IPS-NIHi7 (cell line): ENCODE measurements around the gene MKNK1.
A peak's percentile ranks its signal among the peaks of the same experiment; 100 is the strongest.
"Not testable (repeated sequence)": the region's sequence is repeated elsewhere in the genome, so short reads cannot be mapped to it uniquely, and the experiment has no call there.

Experiments used
- DNase-seq: peaks from one replicate; pipeline ENCODE4 v3.0.0; 2012; ENCODE audit warnings: mixed read lengths; ENCODE audit errors: extremely low spot score

The MKNK1 gene

DNA sequence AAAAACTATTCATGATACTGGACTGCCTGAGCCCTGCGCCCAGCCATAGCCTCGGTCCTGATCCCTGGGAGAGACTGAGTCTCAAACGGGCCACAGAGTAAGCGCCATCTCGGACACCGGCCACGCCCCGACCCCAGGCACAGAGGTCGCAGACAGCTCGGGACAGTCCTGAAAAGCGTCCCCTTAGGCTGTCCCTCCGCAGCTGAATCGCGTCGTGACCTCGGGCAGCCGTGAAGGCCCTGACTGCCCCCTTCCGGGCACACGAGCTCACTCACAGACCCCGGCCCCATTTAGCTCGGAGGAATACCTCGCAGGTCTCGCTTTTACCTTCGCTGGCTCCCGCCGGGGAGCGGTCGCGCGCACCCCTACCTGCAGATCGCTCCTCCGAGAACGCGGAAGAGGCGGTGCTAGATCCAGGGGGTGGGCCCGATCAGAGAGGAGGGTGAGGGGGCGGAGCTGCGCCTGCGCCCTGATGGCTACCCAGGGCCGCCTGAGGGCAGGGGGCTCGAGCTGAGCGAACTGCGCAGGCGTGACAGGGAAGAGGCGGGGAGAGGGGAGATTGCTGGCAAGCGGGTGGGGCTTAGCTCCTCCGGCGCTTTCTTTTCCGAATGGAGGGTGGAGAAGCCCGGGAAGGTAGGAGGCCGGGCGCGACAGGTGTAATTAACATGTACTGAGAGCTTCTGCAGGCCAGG is at the start of gene MKNK1:
Gene MKNK1, minus strand, starts transcription at position 411 of the 692 bp plus-strand sequence. CDS start 20,941 bp downstream, outside the sequence.
- peak; percentile 100 for DNase-seq

DNA sequence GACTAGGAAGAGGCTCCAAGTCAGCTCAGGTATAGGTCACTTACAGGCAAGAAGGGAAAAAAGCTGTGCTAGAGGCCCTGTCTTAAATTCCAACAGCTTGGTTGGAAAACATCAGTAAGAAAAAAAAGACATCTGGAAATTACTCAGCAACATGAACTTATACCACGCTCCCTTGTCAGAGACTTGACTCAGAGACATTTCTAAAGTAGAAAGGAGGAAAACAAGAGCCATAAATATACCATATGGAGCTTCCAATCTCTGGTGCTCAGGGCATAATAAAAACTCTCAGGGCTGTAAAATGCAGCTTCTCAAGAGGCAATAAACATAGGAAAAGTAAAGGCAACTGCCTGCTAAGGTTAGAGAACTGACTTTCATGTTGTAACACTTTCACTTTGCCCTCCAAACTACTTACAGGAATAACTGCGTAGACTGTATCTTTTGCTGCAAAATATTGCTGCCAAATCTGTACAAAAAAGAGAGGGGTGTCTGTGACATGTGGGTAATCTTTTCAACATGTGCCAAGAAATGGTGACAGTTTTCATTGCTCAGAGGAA is 49.4 kb upstream of the MKNK1 start:
- DNase-seq = no peak

DNA sequence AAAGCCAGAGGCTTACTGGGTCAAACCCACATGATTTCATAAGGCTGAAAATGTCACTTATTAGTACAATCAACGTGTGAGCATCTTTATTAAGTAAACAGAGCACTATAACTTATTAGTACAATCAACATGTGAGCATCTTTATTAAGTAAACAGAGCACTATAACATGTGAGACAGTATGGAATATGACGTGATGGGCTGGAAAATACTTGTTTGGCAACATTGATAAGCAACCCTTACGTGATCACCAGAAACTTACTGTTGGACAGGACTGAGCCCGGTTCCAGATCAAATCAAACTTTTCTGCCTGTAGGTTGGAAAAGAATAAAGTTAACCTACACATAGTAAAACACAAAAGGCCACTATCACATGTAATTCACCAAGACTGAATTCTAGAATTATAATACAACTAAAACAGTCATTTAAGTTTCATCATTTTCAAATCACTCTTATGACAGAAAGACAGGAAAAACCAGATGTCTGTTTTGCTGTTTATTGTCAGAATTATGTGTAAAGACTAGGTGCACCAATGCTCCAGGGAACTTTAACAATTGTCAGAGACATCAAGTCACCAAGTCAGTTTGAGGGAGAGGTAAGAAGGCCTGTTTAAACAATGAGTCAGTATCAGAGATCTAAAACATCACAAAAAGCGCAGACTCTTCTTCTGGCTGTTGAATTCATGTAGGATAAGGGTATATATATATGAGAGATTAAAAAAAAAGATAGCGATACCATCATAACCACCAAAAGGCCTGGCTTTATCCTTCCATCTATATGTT is 48.4 kb upstream of the MKNK1 start:
- no peak for DNase-seq

DNA sequence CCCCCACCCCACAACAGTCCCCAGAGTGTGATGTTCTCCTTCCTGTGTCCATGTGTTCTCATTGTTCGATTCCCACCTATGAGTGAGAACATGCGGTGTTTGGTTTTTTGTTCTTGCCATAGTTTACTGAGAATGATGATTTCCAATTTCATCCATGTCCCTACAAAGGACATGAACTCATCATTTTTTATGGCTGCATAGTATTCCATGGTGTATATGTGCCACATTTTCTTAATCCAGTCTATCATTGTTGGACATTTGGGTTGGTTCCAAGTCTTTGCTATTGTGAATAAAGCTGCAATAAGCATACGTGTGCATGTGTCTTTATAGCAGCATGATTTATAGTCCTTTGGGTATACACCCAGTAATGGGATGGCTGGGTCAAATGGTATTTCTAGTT is 47.1 kb upstream of the MKNK1 start:
- DNase-seq = not testable (repeated sequence)

DNA sequence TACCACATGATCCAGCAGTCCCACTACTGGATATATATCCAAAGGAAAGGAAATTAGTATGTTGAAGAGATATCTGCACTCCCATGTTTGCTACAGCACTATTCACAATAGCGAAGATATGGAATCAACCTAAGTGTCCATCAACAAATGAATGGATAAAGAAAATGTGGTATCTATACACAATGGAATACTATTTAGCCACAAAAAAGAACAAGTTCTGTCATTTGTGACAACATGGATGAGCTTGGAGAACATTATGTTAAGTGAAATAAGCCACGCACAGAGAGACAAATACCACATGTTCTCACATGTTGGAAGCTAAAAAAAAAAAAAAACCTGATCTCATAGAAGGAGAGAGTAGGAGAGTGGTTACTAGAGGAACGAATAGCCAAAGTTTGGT is 46.4 kb upstream of the MKNK1 start:
- no peak for DNase-seq

DNA sequence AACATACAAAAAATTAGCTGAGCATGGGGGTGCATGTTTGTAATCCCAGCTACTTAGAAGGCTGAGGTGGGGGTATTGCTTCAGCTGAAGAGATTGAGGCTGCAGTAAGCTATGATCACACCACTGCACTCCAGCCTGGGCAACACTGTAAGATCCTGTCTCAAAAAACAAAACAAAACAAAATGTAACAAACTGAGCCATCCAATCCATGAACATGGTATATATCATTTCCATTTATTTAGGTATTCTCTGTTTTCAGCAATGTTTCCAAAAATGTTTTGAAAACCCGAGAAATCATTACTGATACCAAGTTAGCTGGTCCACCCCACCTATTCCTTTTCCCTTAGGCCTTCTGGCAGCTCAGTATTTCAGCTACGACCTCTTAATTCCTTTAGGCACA is 45.7 kb upstream of the MKNK1 start:
- no peak for DNase-seq

DNA sequence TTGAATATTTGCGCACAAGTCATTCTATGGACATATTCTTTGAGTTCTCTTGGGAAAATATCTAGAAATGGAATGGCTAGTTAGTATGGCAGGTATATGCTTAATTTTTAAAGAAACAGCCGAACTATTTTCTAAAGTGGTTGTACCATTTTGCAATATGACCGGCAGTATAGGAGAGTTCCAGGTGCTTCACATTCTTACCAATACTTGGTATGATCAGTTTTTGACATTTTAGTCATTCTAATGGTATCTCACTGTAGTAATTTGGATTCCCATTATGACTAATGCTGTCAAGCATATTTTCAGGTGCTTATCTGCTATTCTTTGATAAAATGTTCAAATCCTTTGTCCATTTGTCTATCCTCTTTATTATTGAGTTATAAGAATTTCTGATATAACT is 43.5 kb upstream of the MKNK1 start:
- no peak for DNase-seq

DNA sequence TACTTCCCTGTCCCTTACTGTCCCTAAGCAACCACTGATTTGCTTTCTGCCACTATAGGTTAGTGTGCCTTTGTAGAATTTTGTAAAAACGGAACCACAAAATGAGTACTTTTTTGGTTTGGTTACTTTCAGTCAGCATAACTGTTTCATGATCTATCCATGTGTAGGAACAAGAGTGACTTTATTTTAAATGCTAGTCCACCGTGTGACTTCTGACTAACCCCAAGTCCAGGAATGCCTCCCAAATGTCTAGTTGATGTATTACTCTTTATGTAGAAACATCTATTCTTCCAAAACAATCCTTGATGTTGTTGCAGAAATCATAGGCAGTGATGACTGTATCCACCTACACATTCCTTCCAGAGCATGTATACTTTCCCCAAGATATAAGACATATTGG is 42.8 kb upstream of the MKNK1 start:
- no peak for DNase-seq

DNA sequence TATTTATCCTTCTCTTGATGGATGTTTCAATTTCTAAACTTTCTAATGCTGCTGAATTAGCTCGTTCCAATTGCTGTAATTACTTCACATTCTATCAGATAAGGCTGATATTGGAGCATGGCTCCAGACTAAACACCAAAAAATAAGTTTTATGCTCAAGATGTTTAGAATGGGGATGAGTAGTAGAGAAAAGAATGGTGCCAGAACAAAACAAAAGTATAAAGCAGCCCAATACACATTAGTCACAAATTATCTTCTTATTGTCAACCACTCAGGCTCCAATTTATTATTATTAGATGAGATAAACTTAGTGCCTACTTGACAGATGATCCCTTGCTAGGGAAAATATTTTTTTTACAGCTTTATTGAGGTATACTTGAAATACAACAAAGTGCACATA is 42.3 kb upstream of the MKNK1 start:
- DNase-seq = no peak

DNA sequence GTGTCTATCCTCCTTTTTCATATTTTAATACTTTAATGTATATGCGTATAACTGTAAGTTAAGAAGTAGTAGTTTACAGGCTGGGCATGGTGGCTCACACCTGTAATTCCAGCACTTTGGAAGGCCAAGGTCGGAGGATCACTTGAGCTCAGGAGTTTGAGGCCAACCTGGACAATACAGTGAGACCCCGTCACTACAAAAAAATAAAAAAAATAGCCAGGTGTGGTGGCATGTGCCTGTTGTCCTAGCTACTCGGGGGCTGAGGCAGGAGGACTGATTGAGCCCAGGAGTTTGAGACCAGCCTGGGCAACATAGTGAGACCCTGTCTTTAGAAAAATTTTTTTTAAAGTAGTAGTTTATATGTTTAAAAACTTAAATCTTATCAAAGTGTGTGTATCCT is 41.7 kb upstream of the MKNK1 start:
- no peak for DNase-seq

DNA sequence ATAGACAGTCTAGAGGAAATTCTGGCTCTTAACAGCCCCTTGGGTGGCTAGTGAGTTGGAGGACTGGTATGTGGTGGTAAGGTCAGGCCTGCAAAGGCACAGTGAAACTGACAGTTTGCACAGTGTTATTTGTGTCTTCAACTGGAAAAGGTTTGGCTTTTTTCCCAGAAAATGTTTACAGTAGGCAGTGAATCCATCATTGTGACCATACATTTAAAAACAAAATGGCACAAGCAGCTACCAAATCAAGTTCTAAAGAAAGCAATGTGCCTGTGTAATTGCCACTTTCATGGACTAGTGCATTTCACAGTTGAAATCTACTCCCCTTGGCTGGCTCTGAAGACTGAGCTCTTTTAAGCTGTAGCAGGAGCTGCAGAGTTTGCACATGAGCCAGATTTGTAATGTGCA is 39.3 kb upstream of the MKNK1 start:
- DNase-seq = no peak

DNA sequence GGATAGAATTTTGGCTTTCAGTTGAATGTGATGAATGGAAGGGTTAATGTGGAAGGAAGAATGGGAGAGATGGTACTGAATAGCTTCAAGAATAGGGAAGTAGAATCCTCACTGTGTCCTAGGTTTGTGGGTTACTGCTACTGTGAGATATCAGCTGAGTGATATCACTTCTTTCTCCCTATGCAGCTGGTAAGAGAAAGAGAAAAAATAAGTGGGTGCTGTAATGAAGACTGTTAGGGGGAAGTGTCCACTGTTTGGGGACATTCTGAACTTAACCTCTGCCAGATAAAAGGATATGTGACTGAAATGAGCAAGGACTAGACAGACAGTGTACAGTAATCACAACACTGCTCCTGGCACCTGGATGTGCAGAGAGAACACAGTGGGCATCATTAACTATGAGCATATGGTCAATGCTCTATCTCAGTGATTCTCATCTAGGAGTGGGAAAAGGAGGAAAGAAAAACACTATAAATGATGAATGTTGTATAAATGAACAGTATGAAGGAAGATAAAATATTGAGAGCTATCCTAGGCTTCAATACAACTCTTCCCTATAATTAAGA is 38.1 kb upstream of the MKNK1 start:
- DNase-seq = no peak

DNA sequence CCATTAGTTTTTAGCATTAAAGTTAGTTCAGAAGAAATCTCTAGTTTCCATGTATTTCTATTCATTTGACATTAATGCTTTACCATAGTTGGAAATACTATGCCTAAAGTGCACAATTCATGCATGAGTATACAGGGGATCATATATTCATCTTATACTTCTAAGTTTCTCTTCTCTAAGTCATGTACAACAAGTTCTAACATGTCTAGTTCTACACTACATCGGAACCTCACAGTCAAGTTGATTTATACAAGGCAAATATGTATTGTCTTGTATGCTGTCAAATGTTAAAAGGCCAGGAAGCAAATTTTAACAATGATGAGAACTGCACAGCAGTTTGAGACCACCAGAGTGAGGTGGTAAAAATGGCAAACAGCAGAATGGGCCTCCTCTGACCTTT is 35.5 kb upstream of the MKNK1 start:
- no peak for DNase-seq

DNA sequence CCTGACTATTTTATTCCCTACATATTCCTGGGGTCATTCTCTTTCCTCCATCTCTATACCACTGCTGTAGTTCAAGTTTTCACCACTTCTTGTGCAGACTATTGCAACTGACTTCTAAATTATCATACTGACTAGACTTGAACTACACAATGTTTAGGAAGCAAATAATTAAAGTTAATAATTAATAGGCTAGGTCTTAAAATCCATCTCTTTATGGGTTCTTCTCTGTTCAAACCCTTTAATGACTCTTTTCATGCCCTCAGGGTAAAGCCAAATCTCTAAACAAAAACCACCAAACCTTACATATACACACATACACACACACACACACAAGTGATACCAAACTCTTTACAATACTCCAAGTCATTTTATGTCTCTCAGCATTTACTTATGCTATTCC is 34.9 kb upstream of the MKNK1 start:
- DNase-seq = no peak

DNA sequence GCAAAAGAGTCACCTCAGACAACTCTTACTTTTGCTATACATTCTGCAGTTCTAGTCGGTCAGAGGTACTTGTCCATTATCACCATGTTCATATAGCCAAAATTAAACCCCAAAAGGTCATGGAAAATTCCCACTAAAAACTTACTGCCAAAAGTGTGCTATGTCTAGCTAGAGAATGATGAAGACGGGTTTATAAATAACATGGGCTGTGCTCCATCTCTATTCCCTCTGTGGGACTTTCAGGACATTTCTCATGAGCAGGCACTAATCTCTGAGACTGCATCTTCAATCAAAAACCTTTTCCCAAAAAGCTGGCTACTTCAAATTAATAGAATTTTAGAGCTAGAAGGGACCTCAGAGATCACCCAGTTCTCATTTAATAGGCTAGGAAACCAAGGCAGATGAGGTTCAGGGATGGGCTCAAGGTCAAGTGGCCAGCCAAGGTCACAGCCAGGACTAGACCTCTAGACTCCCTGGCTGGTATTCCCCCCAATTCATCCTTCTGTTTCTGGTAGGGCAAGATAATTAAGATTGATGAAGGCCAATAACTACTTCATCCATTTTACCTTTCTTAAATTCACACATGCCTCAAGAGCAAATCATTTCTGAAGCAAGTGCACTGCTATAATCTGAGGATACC is 33.5 kb upstream of the MKNK1 start:
- DNase-seq = no peak

DNA sequence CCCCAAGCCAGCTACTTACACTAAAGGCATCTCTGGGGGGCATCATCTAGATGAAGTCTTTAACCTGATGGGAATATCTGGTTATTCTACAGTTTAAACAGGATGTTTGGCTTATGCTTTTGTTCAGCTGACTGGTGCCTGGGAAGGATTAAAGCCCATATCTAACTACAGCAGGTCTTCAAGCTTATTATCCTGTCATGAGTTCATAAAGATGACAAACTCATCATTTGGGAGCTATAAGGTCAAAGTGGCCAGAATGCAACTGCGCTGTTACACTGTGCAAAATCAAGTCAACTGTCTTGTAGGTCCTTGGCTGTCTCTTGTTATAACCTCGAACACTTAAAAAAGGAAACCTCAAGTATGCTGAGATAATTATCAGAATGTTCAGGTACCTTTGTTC is 31.1 kb upstream of the MKNK1 start:
- DNase-seq = no peak

DNA sequence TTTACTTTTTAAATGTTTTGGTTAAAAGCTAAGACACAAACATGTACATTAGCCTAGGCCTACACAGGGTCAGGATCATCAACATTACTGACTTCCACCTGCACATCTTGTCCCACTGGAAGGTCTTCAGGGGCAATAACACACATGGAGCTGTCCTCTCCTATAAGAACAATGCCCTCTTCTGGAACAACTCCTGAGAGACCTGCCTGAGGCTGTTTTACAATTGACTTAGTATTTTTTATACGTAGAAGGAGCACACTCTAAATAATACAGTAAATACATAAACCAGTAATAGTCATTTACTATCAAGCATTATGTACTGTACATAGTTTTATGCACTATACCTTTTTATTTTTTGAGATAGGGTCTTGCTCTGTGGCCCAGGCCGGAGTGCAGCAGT is 26.7 kb upstream of the MKNK1 start:
- no peak for DNase-seq

DNA sequence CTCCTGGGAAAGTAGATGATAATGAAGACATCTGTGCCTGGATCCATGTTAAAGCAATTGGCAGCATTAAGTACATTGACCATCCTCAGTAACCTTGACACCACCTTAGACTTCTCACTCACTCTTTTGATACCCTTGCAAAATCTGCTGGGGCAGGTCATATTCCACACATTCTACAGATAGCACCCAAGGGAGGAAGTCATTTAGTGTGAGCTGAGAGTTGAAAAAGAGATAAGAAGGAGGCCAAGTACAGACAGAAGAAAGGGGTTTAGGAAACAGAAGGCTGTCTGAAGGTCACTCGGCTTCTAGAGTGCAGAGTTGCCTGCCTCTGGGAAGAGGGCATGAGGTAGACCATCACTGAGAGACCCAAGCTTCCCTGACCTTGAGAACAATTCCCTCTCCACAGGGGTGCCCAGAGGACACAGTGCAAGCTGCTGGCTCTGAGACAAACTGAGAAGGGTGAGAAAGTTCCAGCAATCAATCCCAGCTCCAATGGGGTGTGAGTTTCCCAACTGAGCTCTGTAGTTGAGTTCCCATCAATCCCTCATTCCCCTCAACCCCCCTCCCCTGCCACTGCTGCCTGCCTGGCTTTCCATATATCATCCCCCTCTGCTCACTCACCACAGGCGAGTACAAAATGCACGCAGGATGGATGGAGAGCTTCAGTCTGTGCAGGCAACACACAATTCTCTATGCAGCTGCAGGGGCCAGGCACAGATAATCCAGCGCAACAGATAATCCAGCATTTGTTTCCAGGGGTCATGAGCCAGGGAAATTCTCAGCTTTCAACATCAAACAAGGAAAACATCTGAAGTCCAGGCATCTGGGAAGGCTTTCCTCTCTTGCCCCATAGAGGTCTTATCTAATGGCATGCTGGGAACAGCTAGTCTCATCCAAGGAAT is 19.9 kb upstream of the MKNK1 start:
- DNase-seq = no peak

DNA sequence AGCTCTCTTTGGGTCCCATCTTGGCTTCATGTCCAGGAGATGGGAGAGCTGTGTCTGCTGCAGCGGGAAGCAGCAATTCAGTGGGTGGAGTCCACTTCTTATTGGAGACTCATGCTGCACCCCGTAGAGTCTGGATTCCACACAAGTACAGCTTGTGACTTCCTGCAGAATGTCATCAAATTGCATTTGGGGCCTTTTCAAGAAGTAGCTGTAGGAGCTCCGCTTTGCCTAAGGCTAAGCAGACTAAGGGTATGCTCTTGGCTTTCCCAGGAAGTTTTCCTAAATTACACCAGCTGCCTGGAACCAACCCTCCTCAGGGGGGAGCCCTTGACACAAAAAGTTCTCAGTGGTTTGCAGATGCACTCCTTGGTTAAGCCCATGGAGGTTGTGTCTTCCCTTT is 18.3 kb upstream of the MKNK1 start:
- DNase-seq = peak; percentile 70

DNA sequence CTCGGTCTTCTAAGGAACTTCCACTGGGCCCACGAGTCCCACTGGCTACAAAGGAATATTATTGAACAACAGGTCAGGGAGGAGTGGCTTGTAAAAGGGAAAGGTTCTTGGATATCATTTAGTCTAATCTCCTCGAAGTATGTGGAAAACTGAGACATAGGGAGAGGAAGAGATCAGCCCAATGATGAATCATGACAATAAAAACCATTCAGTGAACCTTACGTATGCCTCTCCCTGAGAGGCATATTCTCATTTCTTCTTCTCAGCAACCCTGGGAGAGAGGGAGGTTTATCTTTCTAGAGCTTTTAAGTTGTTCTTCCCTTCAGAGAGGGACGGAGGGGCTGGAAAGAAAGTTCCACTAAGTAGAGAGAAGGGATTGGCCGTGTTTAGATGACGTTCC is 17.9 kb upstream of the MKNK1 start:
- DNase-seq = no peak

DNA sequence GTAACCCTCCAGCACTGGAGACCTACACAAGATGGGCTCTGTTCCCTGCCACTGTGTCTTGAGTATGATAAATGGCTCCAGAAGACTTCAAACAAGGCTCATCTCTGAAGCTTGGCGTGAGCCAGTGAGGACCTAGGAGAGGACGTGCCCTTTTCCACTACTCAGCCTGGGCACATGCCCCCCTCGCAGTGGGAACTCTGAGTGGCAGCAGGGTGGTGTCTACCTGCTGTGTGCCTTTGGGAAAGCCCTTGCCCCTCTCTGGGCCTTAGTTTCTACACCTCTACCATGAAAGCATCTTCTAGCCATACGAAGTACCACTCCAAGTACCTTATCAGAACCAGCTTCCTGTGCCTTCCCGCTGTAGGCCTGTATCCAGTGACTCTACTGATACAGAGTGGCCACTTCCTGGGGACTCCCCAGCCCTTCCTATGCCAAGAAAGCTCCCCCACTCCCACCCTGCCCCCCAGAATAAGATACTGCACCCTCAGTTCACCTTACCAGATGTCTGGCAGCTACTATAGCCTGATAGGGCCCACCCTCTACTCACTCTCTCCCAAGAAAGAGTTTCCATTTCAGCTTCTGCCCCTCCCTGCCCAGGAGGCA is 15.7 kb upstream of the MKNK1 start:
- no peak for DNase-seq
